ENCODE results near the gene NFIB.
A peak's percentile ranks its signal among the peaks of the same experiment; 100 is the strongest.

Gene NFIB

GRCh38 chr9:14179449-14179848, 134.5 kb downstream of the NFIB start:
- DNase-seq = peak; percentile 31

- no peak for DNase-seq
These were observed 138.2 kb downstream of the NFIB start for GRCh38 chr9:14175778-14176177.

- no peak for DNase-seq
These were observed 140.2 kb downstream of the NFIB start for GRCh38 chr9:14173713-14174112.

- no peak for DNase-seq
These were observed 142.9 kb downstream of the NFIB start for GRCh38 chr9:14170973-14171596.

GRCh38 chr9:14170392-14170931, 143.5 kb downstream of the NFIB start:
- no peak for DNase-seq

GRCh38 chr9:14168381-14168780, 145.6 kb downstream of the NFIB start:
- DNase-seq = no peak

GRCh38 chr9:14165376-14166035, 148.4 kb downstream of the NFIB start:
- peak; percentile 26 for DNase-seq

GRCh38 chr9:14164908-14165307, 149.0 kb downstream of the NFIB start:
- no peak for DNase-seq

- no peak for DNase-seq
These were observed 154.3 kb downstream of the NFIB start for GRCh38 chr9:14159440-14160216.

- DNase-seq = no peak
These were observed 155.0 kb downstream of the NFIB start for GRCh38 chr9:14158916-14159315.

GRCh38 chr9:14158136-14158813, 155.7 kb downstream of the NFIB start:
- no peak for DNase-seq

- no peak for DNase-seq
These were observed 156.8 kb downstream of the NFIB start for GRCh38 chr9:14157191-14157590.

GRCh38 chr9:14156046-14156445, 157.9 kb downstream of the NFIB start:
- no peak for DNase-seq

GRCh38 chr9:14155237-14155636, 158.7 kb downstream of the NFIB start:
- DNase-seq = no peak

- DNase-seq = no peak
These were observed 160.6 kb downstream of the NFIB start for GRCh38 chr9:14153310-14153720.

- DNase-seq = no peak
These were observed 162.5 kb downstream of the NFIB start for GRCh38 chr9:14151451-14151850.

GRCh38 chr9:14148501-14149103, 165.3 kb downstream of the NFIB start:
- DNase-seq = no peak

- no peak for DNase-seq
These were observed 166.2 kb downstream of the NFIB start for GRCh38 chr9:14147738-14148137.

- DNase-seq = no peak
These were observed 167.6 kb downstream of the NFIB start for GRCh38 chr9:14146201-14146874.

GRCh38 chr9:14144215-14144614, 169.7 kb downstream of the NFIB start:
- no peak for DNase-seq

GRCh38 chr9:14141699-14142098, 172.2 kb downstream of the NFIB start:
- DNase-seq = no peak

GRCh38 chr9:14140096-14140697, 173.7 kb downstream of the NFIB start:
- DNase-seq = no peak
